ENCODE results near the gene SPAG4.
A peak's percentile ranks its signal among the peaks of the same experiment; 100 is the strongest.

The SPAG4 gene

GRCh38 chr20:35616465-35617396 is 1.1 kb downstream of the SPAG4 start (continued):
- TF ChIP-seq ZNF214 (tag by site-specific recombination; IDR thresholded peaks at IDR 0.05; ENCODE audit: borderline replicate concordance), result no peak
- TF ChIP-seq ZBTB8A (tag by site-specific recombination; IDR thresholded peaks at IDR 0.05), result peak; percentile 75
- no peak for TF ChIP-seq ZNF658 (tag by site-specific recombination; IDR thresholded peaks at IDR 0.05)
- peak; percentile 46 for TF ChIP-seq ZBTB7A (tag by site-specific recombination; IDR thresholded peaks at IDR 0.05; ENCODE audit: low read depth)
- TF ChIP-seq ZNF747 (tag by site-specific recombination; IDR thresholded peaks at IDR 0.05), result no peak
- 0 out of 2 replicates have a peak, but pooled peaks have one; percentile 15 for TF ChIP-seq ZFP3 (tag by site-specific recombination; IDR thresholded peaks at IDR 0.05; ENCODE audit: low read depth)
- 0 out of 2 replicates have a peak, but pooled peaks have one; percentile 16 for TF ChIP-seq ZBTB44 (tag by site-specific recombination; IDR thresholded peaks at IDR 0.05)
- TF ChIP-seq ZNF830 (tag by site-specific recombination; IDR thresholded peaks at IDR 0.05; ENCODE audit: low read depth), result no peak
- TF ChIP-seq PRDM10 (tag by site-specific recombination; IDR thresholded peaks at IDR 0.05), result peak; percentile 90
- TF ChIP-seq ZNF391 (tag by site-specific recombination; IDR thresholded peaks at IDR 0.05; ENCODE audit: borderline replicate concordance, low read depth), result peak; percentile 78; the same call in 1 of the 2 replicates
- peak; percentile 54; the same call in 1 of the 2 replicates for TF ChIP-seq KLF16 (tag by site-specific recombination; IDR thresholded peaks at IDR 0.05)
- TF ChIP-seq ZNF426 (tag by site-specific recombination; IDR thresholded peaks at IDR 0.05), result no peak
- TF ChIP-seq REST (tag by site-specific recombination; IDR thresholded peaks at IDR 0.05), result peak; percentile 14; the same call in 1 of the 2 replicates
- TF ChIP-seq ZNF707 (tag by site-specific recombination; IDR thresholded peaks at IDR 0.05), result no peak
- peak; percentile 80 for TF ChIP-seq ZNF76 (tag by site-specific recombination; IDR thresholded peaks at IDR 0.05; ENCODE audit: borderline replicate concordance, low read depth)
- TF ChIP-seq ZNF37A (tag by site-specific recombination; IDR thresholded peaks at IDR 0.05), result no peak
- no peak for TF ChIP-seq ZNF155 (tag by site-specific recombination; IDR thresholded peaks at IDR 0.05)
- TF ChIP-seq ZBTB10 (tag by site-specific recombination; IDR thresholded peaks at IDR 0.05), result peak; percentile 69
- no peak for TF ChIP-seq ZNF791 (tag by site-specific recombination; IDR thresholded peaks at IDR 0.05)
- TF ChIP-seq ZNF341 (tag by site-specific recombination; IDR thresholded peaks at IDR 0.05; ENCODE audit: low read depth), result no peak
- TF ChIP-seq ZBTB11 (tag by site-specific recombination; conservative IDR thresholded peaks at IDR 0.05; ENCODE audit: low read depth), result no peak
- no peak for TF ChIP-seq ZNF10 (tag by site-specific recombination; IDR thresholded peaks at IDR 0.05)
- TF ChIP-seq ZXDB (tag by site-specific recombination; IDR thresholded peaks at IDR 0.05), result peak; percentile 83
